ENCODE results near the gene FIS1.

DNA sequence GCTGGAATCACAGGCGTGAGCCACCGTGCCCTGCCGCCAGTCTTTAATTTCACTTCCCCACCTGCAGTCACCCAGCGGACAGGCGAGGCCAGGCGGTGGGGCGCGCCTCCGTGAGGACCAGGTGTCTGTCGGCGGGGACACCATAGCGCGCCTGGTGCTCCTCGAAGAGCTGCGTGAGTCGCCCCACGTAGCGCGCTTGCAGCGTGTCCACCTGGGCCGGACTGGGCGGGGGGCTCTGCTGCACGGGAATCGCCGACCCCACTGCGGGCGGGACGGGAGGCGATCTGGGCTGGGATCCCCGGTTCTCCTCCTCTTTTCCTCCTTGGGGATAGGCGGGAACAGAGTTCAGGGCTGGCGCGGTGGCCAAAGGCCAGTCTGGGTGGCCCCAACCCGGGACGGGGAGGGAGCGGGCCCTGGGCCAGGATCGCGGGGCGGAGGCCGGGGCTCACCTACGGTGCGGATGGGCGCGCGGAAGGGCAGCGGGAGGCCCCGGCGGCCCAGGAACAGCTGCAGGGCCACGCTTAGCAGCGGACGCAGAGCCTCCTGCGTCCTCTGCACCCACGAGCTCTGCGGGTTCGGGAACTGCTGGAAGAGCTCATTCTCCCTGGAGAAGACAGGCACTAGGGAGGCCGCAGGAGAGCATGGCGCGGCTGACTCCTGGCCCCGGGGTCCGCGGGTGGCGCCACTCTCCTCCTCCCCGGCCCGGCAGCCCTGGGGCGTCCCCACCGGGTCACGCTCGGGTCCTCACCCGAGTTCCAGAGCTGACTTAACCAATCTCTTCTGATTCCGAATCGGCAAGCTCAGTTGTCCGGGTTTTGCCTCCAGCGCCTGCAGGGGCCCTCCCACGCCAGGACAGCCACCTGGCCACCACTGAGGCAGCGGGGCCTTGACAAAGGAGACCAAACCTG lies 42.9 kb downstream of the FIS1 start:
- TF ChIP-seq, protein P1, sequence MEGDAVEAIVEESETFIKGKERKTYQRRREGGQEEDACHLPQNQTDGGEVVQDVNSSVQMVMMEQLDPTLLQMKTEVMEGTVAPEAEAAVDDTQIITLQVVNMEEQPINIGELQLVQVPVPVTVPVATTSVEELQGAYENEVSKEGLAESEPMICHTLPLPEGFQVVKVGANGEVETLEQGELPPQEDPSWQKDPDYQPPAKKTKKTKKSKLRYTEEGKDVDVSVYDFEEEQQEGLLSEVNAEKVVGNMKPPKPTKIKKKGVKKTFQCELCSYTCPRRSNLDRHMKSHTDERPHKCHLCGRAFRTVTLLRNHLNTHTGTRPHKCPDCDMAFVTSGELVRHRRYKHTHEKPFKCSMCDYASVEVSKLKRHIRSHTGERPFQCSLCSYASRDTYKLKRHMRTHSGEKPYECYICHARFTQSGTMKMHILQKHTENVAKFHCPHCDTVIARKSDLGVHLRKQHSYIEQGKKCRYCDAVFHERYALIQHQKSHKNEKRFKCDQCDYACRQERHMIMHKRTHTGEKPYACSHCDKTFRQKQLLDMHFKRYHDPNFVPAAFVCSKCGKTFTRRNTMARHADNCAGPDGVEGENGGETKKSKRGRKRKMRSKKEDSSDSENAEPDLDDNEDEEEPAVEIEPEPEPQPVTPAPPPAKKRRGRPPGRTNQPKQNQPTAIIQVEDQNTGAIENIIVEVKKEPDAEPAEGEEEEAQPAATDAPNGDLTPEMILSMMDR (IDR thresholded peaks at IDR 0.05; ENCODE audit: insufficient read depth, low read depth, low read length) = no peak
- peak; percentile 92 for TF ChIP-seq EZH2 (IDR thresholded peaks at IDR 0.05; ENCODE audit: insufficient read depth, low read length)

Measured in astrocyte (in vitro differentiated cells and primary cell).